HEK293 (cell line): Measurements from ENCODE around the gene OSBPL1A.

ENCODE experiments used
- CTCF ChIA-PET: fragments of 350-600 bp; formaldehyde crosslinking; extraction: SDS; loops from one replicate; lab custom pipeline; 2021; ENCODE audit warnings: antibody characterized with exemption; lab: Yijun Ruan, JAX
- POLR2A ChIA-PET: fragments of 300-600 bp; formaldehyde crosslinking; extraction: SDS; loops from one replicate; lab custom pipeline; 2020; ENCODE audit warnings: antibody characterized with exemption, inconsistent platforms; lab: Yijun Ruan, JAX
- H3K27ac ChIP-seq: fragments of 200-500 bp; sonication (Bioruptor generic); 2 replicates; pipeline ENCODE4 v1.5.1; 2014; ENCODE audit warnings: low read depth, low read length, control low read depth, inconsistent platforms; ENCODE audit errors: extremely low read depth
- H3K36me3 ChIP-seq, 2 experiments: fragments of 200-500 bp in 1 of 2; sonication (Bioruptor generic) in 1 of 2; 1 replicate in 1 of 2; 2 replicates in 1 of 2; pipeline ENCODE4 v1.5.1; 2014 to 2017; ENCODE audit warnings: inconsistent platforms in 2 of 2, low read length in 2 of 2; ENCODE audit not compliant: control insufficient read depth in 2 of 2, insufficient read depth in 1 of 2
- H3K4me1 ChIP-seq: fragments of 200-500 bp; sonication (Bioruptor generic); 2 replicates; pipeline ENCODE4 v1.5.1; 2014; ENCODE audit warnings: mild to moderate bottlenecking, low read length, inconsistent platforms; ENCODE audit not compliant: control insufficient read depth, insufficient read depth
- H3K4me3 ChIP-seq: 2 replicates; pipeline ENCODE4 v1.5.1; 2011; ENCODE audit warnings: low read depth, mild to moderate bottlenecking, control low read depth, low read length, moderate library complexity
- H3K9me3 ChIP-seq: fragments of 200-500 bp; sonication (Bioruptor generic); 2 replicates; pipeline ENCODE4 v1.5.1; 2014; ENCODE audit warnings: low read depth, low read length, inconsistent platforms; ENCODE audit not compliant: control insufficient read depth, insufficient read depth
- MYNN ChIP-seq: fragments of 450-650 bp; formaldehyde crosslinking; IDR thresholded peaks from 2 replicates; pipeline ENCODE4 v1.5.1; 2016; ENCODE audit warnings: missing biosample characterization, missing genetic modification characterization, borderline replicate concordance
- ZFHX2 ChIP-seq: fragments of 450-650 bp; formaldehyde crosslinking; conservative IDR thresholded peaks from 2 replicates; pipeline ENCODE4 v1.5.1; 2016; ENCODE audit warnings: missing biosample characterization, missing genetic modification characterization
- ZNF157 ChIP-seq: fragments of 450-650 bp; formaldehyde crosslinking; IDR thresholded peaks from 2 replicates; pipeline ENCODE4 v1.5.1; 2016; ENCODE audit warnings: missing biosample characterization, missing genetic modification characterization
- ZNF184 ChIP-seq: fragments of 450-650 bp; IDR thresholded peaks from 2 replicates; pipeline ENCODE4 v1.5.1; 2018; ENCODE audit warnings: missing biosample characterization, mild to moderate bottlenecking, missing genetic modification characterization
- ZNF214 ChIP-seq: fragments of 450-650 bp; formaldehyde crosslinking; IDR thresholded peaks from 2 replicates; pipeline ENCODE4 v1.5.1; 2017; ENCODE audit warnings: missing biosample characterization, mild to moderate bottlenecking, missing genetic modification characterization, borderline replicate concordance
- ZNF280D ChIP-seq: fragments of 450-650 bp; formaldehyde crosslinking; IDR thresholded peaks from 2 replicates; pipeline ENCODE4 v1.5.1; 2016; ENCODE audit warnings: missing biosample characterization, missing genetic modification characterization
- ZNF335 ChIP-seq: fragments of 450-650 bp; formaldehyde crosslinking; conservative IDR thresholded peaks from 2 replicates; pipeline ENCODE4 v1.5.1; 2016; ENCODE audit warnings: missing biosample characterization, missing genetic modification characterization
- ZNF354C ChIP-seq: fragments of 450-650 bp; formaldehyde crosslinking; IDR thresholded peaks from 2 replicates; pipeline ENCODE4 v1.5.1; 2016; ENCODE audit warnings: missing biosample characterization, missing genetic modification characterization, low read depth, borderline replicate concordance
- ZNF423 ChIP-seq: fragments of 450-650 bp; formaldehyde crosslinking; IDR thresholded peaks from 2 replicates; pipeline ENCODE4 v1.5.1; 2016; ENCODE audit warnings: missing biosample characterization, missing genetic modification characterization
- ZNF518A ChIP-seq: fragments of 450-650 bp; formaldehyde crosslinking; conservative IDR thresholded peaks from 2 replicates; pipeline ENCODE4 v1.5.1; 2016; ENCODE audit warnings: low read depth, missing biosample characterization, missing genetic modification characterization
- ZNF529 ChIP-seq: fragments of 450-650 bp; formaldehyde crosslinking; IDR thresholded peaks from 2 replicates; pipeline ENCODE4 v1.5.1; 2017; ENCODE audit warnings: missing genetic modification characterization, missing biosample characterization; ENCODE audit not compliant: insufficient replicate concordance
- ZNF560 ChIP-seq: fragments of 450-650 bp; formaldehyde crosslinking; IDR thresholded peaks from 2 replicates; pipeline ENCODE4 v1.5.1; 2017; ENCODE audit warnings: missing biosample characterization, missing genetic modification characterization, borderline replicate concordance
- ZNF585B ChIP-seq: fragments of 450-650 bp; formaldehyde crosslinking; IDR thresholded peaks from 2 replicates; pipeline ENCODE4 v1.5.1; 2016; ENCODE audit warnings: missing biosample characterization, missing genetic modification characterization
- ZNF624 ChIP-seq: fragments of 450-650 bp; formaldehyde crosslinking; IDR thresholded peaks from 2 replicates; pipeline ENCODE4 v1.5.1; 2017; ENCODE audit warnings: missing biosample characterization, missing genetic modification characterization
- ZNF639 ChIP-seq: fragments of 450-650 bp; formaldehyde crosslinking; IDR thresholded peaks from 2 replicates; pipeline ENCODE4 v1.5.1; 2016; ENCODE audit warnings: missing biosample characterization, missing genetic modification characterization
- ZNF692 ChIP-seq: fragments of 450-650 bp; formaldehyde crosslinking; IDR thresholded peaks from 2 replicates; pipeline ENCODE4 v1.5.1; 2016; ENCODE audit warnings: missing biosample characterization, missing genetic modification characterization
- ZNF768 ChIP-seq: fragments of 450-650 bp; formaldehyde crosslinking; IDR thresholded peaks from 2 replicates; pipeline ENCODE4 v1.5.1; 2018; ENCODE audit warnings: missing biosample characterization, mild to moderate bottlenecking, missing genetic modification characterization

The OSBPL1A gene

GRCh38 chr18:24228667-24229041 lies 169.0 kb downstream of the OSBPL1A start:
- Histone ChIP-seq H3K36me3 (no peaks in the 10 kb centered on the region), H3K9me3 (no peaks in the 10 kb centered on the region), H3K27ac (no peak overlapping the region)
- POLR2A ChIA-PET, result no interaction called here
- no peak for TF ChIP-seq ZNF624 (tag by site-specific recombination)
- TF ChIP-seq MYNN, result no peak
- no peak for TF ChIP-seq ZNF423 (tag by site-specific recombination)
- no peak for TF ChIP-seq ZNF518A
- no peak for TF ChIP-seq ZNF184 (tag by site-specific recombination)
- no peak for TF ChIP-seq ZNF280D (tag by site-specific recombination)
- TF ChIP-seq ZFHX2 (tag by site-specific recombination), result no peak
- TF ChIP-seq ZNF214 (tag by site-specific recombination), result no peak
- no peak for TF ChIP-seq ZNF692 (tag by site-specific recombination)
- no peak for TF ChIP-seq ZNF768 (tag by site-specific recombination)
- no peak for TF ChIP-seq ZNF585B (tag by site-specific recombination)
- no peak for TF ChIP-seq ZNF354C (tag by site-specific recombination)
- TF ChIP-seq ZNF560 (tag by site-specific recombination), result no peak
- no peak for TF ChIP-seq ZNF529 (tag by site-specific recombination)
- no peak for TF ChIP-seq ZNF157 (tag by site-specific recombination)
- no peak for TF ChIP-seq ZNF335 (tag by site-specific recombination)
- TF ChIP-seq ZNF639 (tag by site-specific recombination), result no peak
- TF ChIP-seq, all 188 proteins: peak for 0
- Histone ChIP-seq H3K4me1 (peaks cover 5% of the 10 kb centered on the region), H3K4me3 (no peak overlapping the region)
- CTCF ChIA-PET, result no interaction called here
